HL-60/S4 (cell line): ENCODE data around the gene SSX5.
"Not testable (repeated sequence)": the region's sequence is repeated elsewhere in the genome, so short reads cannot be mapped to it uniquely, and the experiment has no call there.

Experiments used
- in situ Hi-C: fragments of 300-500 bp; cut with MboI; formaldehyde crosslinking; loops from 2 replicates; pipeline ENCODE4 v1.14.3; 2022; ENCODE audit warnings: low sequenced_read_pairs

The SSX5 gene

GRCh38 chrX:48196745-48197201, at the start of gene SSX5:
TSS of gene SSX5 (minus strand) at chrX:48196795. CDS start at chrX:48195358, 1,437 bp downstream.
- in situ Hi-C loops = no loop called here

GRCh38 chrX:48224196-48224595, 27.6 kb upstream of the SSX5 start:
- in situ Hi-C loops = not testable (repeated sequence)

- in situ Hi-C loops = not testable (repeated sequence)
These were observed 17.7 kb upstream of the SSX5 start for GRCh38 chrX:48214341-48214740.

GRCh38 chrX:48190024-48190423, 6.6 kb downstream of the SSX5 start:
- in situ Hi-C loops = not testable (repeated sequence)

GRCh38 chrX:48181882-48182281, 14.7 kb downstream of the SSX5 start:
- in situ Hi-C loops = not testable (repeated sequence)

GRCh38 chrX:48180811-48181210, 15.8 kb downstream of the SSX5 start:
- in situ Hi-C loops = no loop called here

- in situ Hi-C loops = no loop called here
These were observed 16.9 kb downstream of the SSX5 start for GRCh38 chrX:48179691-48180090.

GRCh38 chrX:48166322-48166721, 30.3 kb downstream of the SSX5 start:
- in situ Hi-C loops = not testable (repeated sequence)

- in situ Hi-C loops = no loop called here
These were observed 31.4 kb downstream of the SSX5 start for GRCh38 chrX:48165241-48165640.

GRCh38 chrX:48156014-48156413, 40.6 kb downstream of the SSX5 start:
- in situ Hi-C loops = no loop called here

- in situ Hi-C loops = no loop called here
These were observed 41.8 kb downstream of the SSX5 start for GRCh38 chrX:48154796-48155195.

GRCh38 chrX:48153769-48154168, 42.8 kb downstream of the SSX5 start:
- in situ Hi-C loops = no loop called here

- in situ Hi-C loops = not testable (repeated sequence)
These were observed 53.9 kb downstream of the SSX5 start for GRCh38 chrX:48142697-48143096.

GRCh38 chrX:48141810-48142508, 54.6 kb downstream of the SSX5 start:
- in situ Hi-C loops = not testable (repeated sequence)

- in situ Hi-C loops = not testable (repeated sequence)
These were observed 57.5 kb downstream of the SSX5 start for GRCh38 chrX:48139076-48139475.
